Breast epithelium (tissue), 4 donors: Measurements from ENCODE around the gene CGB3. TPM values are rescaled to one million over a fixed set of nuclear protein-coding genes. Genes with fewer than 3 reads are reported as not detected.

ENCODE experiments used
- DNase-seq, 2 donors: peaks; one replicate each; pipeline ENCODE4 v3.0.0-alpha.2; 2019; ENCODE audit warnings: low spot score in 2 of 2
- H3K27ac ChIP-seq, 2 donors: fragments of 200-600 bp; sonication (generic) in 1 of 2; one replicate each; pipeline ENCODE4 v1.5.1; 2016 to 2019; ENCODE audit warnings: mild to moderate bottlenecking in 1 of 2
- H3K27me3 ChIP-seq, 2 donors: fragments of 200-600 bp; sonication (generic) in 1 of 2; one replicate each; pipeline versions ENCODE4 v1.5.1 to v1.6.0; 2017 to 2019; ENCODE audit warnings: control low read depth in 1 of 2, mild to moderate bottlenecking in 1 of 2
- H3K36me3 ChIP-seq: fragments of 200-600 bp; one replicate; pipeline ENCODE4 v1.5.1; 2019
- H3K4me1 ChIP-seq, 2 donors: fragments of 200-600 bp; sonication (generic); one replicate each; pipeline ENCODE4 v1.5.1; 2016 to 2019; ENCODE audit warnings: control low read depth in 1 of 2
- H3K4me3 ChIP-seq, 3 donors: fragments of 200-600 bp; sonication (generic); 1 replicate in 2 of 3; 2 replicates in 1 of 3; pipeline ENCODE4 v1.5.1; 2016 to 2019; ENCODE audit warnings: mild to moderate bottlenecking in 3 of 3, moderate library complexity in 2 of 3
- H3K9me3 ChIP-seq, 2 donors: fragments of 200-600 bp; sonication (generic) in 1 of 2; one replicate each; pipeline ENCODE4 v1.5.1; 2016 to 2019; ENCODE audit warnings: control low read depth in 1 of 2
- POLR2A ChIP-seq: fragments of 450-650 bp; IDR thresholded peaks from one replicate; pipeline ENCODE4 v1.6.1; 2016; ENCODE audit warnings: antibody characterized with exemption, mild to moderate bottlenecking, moderate library complexity
- POLR2AphosphoS5 ChIP-seq, 3 donors: sonication (generic); formaldehyde crosslinking; IDR thresholded peaks; one replicate each; pipeline ENCODE4 v1.6.1; 2017; ENCODE audit warnings: antibody characterized with exemption in 3 of 3
- intact Hi-C: fragments of 100-400 bp; cut with DNase I; formaldehyde crosslinking; loops from one replicate; pipeline ENCODE4 v1.15.1; 2023; ENCODE audit warnings: low total_unique reads
- total RNA-seq, 3 donors: library from RNA; depleted of rRNA; stranded (reverse); fragments of >200 nt; gene quantifications; one replicate each; pipeline ENCODE4 v1.1.0, GENCODE V29; 2016
- TF ChIP-seq, protein P1 (sequence below), 3 donors: fragments of 450-650 bp; IDR thresholded peaks; one replicate each; pipeline ENCODE4 v1.5.1; 2016 to 2017; ENCODE audit warnings: antibody characterized with exemption in 3 of 3, mild to moderate bottlenecking in 3 of 3, moderate library complexity in 3 of 3

The CGB3 gene
- total RNA-seq, 3 donors from 2014 or later, result not detected

DNA sequence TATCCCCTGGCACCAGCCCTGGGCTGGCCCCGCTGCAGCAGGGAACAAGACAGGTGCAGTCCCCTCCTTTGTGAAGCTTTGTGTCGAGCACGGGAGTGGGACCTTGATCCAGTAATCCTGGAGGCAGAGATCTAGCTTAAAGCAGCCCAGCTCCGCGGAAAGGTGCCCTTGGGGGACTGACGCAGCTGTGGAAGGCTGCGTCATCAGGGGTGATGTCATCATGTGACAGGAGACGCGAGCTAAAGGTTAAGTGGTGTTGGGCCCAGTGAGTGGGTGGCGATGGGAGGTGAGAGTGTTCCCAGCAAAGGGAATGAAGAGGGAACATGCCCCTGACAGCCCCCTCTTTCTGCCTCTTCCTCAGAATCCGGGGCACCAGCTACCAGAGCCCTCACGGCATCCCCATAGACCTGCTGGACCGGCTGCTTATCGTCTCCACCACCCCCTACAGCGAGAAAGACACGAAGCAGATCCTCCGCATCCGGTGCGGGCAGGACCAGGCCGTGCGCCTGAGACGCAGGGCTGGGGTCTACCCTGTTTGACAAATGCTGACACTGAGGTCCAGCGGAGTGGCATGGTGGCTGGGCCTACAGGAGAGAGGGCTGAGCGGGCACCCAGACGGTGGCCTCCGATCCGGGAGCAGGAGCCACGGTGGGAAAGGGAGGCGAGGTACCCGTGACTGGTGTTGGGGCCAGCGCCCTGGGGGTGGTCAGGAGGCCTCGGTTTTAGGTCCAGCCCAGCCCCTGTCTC, 9.8 kb downstream of the CGB3 start:
- Histone ChIP-seq H3K9me3 (no peaks in the 10 kb centered on the region), H3K27ac (no peak overlapping the region), H3K4me1 (peaks cover 0 to 4% of the 10 kb centered on the region in 2 donors), H3K36me3 (peaks cover 4% of the 10 kb centered on the region), H3K4me3 (no peak overlapping the region), H3K27me3 (no peaks in the 10 kb centered on the region)
- TF ChIP-seq, protein P1, sequence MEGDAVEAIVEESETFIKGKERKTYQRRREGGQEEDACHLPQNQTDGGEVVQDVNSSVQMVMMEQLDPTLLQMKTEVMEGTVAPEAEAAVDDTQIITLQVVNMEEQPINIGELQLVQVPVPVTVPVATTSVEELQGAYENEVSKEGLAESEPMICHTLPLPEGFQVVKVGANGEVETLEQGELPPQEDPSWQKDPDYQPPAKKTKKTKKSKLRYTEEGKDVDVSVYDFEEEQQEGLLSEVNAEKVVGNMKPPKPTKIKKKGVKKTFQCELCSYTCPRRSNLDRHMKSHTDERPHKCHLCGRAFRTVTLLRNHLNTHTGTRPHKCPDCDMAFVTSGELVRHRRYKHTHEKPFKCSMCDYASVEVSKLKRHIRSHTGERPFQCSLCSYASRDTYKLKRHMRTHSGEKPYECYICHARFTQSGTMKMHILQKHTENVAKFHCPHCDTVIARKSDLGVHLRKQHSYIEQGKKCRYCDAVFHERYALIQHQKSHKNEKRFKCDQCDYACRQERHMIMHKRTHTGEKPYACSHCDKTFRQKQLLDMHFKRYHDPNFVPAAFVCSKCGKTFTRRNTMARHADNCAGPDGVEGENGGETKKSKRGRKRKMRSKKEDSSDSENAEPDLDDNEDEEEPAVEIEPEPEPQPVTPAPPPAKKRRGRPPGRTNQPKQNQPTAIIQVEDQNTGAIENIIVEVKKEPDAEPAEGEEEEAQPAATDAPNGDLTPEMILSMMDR (IDR thresholded peaks at IDR 0.05), result no peak
- TF ChIP-seq POLR2A, result no peak
- no peak for TF ChIP-seq POLR2AphosphoS5 (IDR thresholded peaks at IDR 0.05)
- DNase-seq, result no peak
- intact Hi-C loops, result no loop called here

DNA sequence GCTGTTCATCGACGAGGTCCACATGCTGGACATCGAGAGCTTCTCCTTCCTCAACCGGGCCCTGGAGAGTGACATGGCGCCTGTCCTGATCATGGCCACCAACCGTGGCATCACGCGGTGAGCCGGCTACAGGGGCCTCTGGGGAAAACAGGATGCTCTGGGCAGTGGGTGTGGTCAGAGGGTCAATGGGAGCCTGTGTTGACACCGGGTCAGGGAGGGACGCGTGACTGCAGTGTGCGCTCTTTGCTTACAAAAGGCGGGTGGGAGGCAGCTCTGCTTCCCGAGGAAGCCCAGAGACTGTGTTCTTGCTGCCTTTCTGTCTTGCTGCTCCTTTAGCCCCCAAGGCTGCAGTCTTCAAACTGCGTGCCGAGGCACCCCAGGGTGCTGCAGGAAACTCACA, 12.9 kb downstream of the CGB3 start:
- no peak for DNase-seq
- Histone ChIP-seq H3K4me3 (no peak overlapping the region), H3K4me1 (no peaks in the 10 kb centered on the region), H3K27ac (no peak overlapping the region), H3K9me3 (no peaks in the 10 kb centered on the region), H3K27me3 (no peaks in the 10 kb centered on the region), H3K36me3 (peaks cover 9% of the 10 kb centered on the region)
- intact Hi-C loops, result no loop called here
- no peak for TF ChIP-seq POLR2A

DNA sequence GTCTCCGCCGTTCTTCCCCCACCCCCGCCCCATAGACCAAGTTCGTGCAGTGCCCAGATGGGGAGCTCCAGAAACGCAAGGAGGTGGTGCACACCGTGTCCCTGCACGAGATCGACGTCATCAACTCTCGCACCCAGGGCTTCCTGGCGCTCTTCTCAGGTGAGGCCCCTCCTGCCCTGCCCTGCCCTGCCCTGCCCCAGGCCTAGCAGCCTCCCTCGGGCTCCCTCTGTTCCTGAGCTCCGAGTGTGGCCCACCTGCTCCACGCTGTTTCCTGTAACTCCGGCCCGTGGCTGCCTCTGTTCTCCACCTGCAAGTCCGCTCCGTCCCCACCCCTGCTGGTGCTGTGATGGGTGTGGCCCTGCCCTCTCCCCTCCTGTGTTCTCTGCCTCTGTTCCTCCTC, 13.7 kb downstream of the CGB3 start:
- Histone ChIP-seq H3K27ac (no peak overlapping the region), H3K36me3 (peaks cover 9% of the 10 kb centered on the region), H3K4me1 (no peaks in the 10 kb centered on the region), H3K9me3 (no peaks in the 10 kb centered on the region), H3K4me3 (no peak overlapping the region), H3K27me3 (no peaks in the 10 kb centered on the region)
- intact Hi-C loops, result no loop called here
- TF ChIP-seq, protein P1 (IDR thresholded peaks at IDR 0.05), result no peak
- TF ChIP-seq POLR2A, result no peak
- TF ChIP-seq POLR2AphosphoS5 (IDR thresholded peaks at IDR 0.05), result no peak
- no peak for DNase-seq

DNA sequence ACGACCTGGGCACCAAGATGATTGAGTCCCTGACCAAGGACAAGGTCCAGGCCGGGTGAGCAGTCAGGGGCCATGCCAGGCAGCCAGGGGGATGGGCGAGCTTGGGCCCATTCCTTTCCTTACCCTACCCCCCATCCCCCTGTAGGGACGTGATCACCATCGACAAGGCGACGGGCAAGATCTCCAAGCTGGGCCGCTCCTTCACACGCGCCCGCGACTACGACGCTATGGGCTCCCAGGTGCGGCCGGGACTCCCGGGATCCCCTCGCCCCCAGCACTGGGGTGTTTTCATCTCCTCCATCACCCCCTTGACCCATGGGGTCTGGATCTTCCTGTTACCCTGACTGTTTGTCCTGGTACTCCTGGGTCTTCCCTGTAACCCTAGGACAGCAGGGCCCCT, 14.3 kb downstream of the CGB3 start:
- intact Hi-C loops, result no loop called here
- H3K9me3 ChIP-seq, result no peaks in the 10 kb centered on the region
- no peak for DNase-seq
- H3K4me1 ChIP-seq, result no peaks in the 10 kb centered on the region
- H3K27me3 ChIP-seq, result no peaks in the 10 kb centered on the region
- H3K27ac ChIP-seq, result no peak overlapping the region
- no peak overlapping the region for H3K4me3 ChIP-seq
- TF ChIP-seq POLR2A (no peak), POLR2AphosphoS5 (IDR thresholded peaks at IDR 0.05) (no peak)
- TF ChIP-seq, protein P1 (IDR thresholded peaks at IDR 0.05), result no peak
- H3K36me3 ChIP-seq, result peaks cover 7% of the 10 kb centered on the region

DNA sequence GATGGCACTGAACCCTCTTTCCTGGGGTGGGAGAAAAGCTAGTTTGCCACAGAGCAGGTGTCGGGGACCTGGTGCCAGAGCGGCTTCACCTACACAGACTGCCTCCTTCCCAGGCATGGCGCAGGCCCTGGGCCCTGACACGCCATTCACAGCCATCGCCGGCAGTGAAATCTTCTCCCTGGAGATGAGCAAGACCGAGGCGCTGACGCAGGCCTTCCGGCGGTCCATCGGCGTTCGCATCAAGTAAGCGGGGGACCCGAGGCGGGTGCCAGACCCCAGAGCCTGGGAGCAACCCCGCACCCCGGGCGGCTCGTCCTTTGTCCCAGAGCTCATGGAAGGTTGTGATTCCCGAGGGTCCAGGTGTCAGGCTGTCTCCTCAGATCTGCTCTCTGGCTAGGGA, 17.2 kb downstream of the CGB3 start:
- Histone ChIP-seq H3K36me3 (peaks cover 5% of the 10 kb centered on the region), H3K9me3 (no peaks in the 10 kb centered on the region), H3K4me3 (no peak overlapping the region), H3K4me1 (no peaks in the 10 kb centered on the region), H3K27me3 (no peaks in the 10 kb centered on the region), H3K27ac (no peak overlapping the region)
- intact Hi-C loops, result no loop called here
- DNase-seq, result no peak
- TF ChIP-seq POLR2AphosphoS5 (IDR thresholded peaks at IDR 0.05) (no peak), POLR2A (no peak)
- TF ChIP-seq, protein P1 (IDR thresholded peaks at IDR 0.05), result no peak
